Ureter (tissue), 1 donor: ENCODE data around the gene PPP6R3. TPM values are rescaled to one million over a fixed set of nuclear protein-coding genes. Genes with fewer than 3 reads are reported as not detected.

Experiments
- DNase-seq: peaks from one replicate; pipeline ENCODE4 v3.0.0-alpha.2; 2020; ENCODE audit warnings: low spot score
- total RNA-seq: library from RNA; stranded (reverse); gene quantifications from one replicate; pipeline ENCODE4 v1.2.4, GENCODE V29; 2023
- donor health status: DM: yes; HTN: yes; CAD: no.

The PPP6R3 gene
- total RNA-seq, 1 donor from 2014 or later, result 183 TPM

DNA sequence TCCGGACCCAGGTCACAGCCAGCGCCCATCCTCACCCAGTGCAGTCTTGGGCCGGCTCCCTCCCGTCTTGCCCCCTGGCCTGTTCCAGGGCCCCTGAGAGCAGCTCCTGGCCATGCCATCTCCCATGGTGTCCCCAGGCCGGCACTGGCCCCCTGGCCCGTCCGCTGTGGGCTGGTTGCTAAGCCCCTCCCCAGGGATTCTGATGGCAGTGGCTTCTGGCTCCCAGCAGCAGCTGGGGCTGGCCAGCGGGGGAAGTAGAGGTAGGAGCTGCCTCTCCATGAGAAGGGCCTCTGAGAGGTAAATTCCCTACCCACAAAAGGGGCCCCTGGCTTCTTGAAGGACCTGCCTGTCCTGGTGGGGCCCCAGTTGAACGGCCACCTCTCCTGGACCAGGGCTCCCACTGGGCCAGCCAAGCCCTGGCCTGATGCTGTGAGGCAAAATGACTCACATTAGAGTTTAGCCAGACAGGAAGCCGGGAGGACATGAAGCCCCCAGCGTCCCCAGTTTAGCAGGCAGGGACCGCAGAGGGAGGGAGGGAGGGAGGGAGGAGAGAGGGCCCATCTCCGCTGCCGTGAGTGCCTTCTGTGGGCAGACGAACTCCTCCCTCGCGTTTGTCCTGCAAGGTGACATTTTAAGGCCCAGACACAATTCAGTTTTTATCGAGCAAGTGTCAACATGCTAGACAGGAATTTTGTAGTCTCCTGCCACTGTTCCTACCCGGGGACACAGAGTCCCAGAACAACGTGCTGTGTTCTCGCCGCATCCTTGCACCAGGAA is 190.8 kb downstream of the PPP6R3 start:
- no peak for DNase-seq

DNA sequence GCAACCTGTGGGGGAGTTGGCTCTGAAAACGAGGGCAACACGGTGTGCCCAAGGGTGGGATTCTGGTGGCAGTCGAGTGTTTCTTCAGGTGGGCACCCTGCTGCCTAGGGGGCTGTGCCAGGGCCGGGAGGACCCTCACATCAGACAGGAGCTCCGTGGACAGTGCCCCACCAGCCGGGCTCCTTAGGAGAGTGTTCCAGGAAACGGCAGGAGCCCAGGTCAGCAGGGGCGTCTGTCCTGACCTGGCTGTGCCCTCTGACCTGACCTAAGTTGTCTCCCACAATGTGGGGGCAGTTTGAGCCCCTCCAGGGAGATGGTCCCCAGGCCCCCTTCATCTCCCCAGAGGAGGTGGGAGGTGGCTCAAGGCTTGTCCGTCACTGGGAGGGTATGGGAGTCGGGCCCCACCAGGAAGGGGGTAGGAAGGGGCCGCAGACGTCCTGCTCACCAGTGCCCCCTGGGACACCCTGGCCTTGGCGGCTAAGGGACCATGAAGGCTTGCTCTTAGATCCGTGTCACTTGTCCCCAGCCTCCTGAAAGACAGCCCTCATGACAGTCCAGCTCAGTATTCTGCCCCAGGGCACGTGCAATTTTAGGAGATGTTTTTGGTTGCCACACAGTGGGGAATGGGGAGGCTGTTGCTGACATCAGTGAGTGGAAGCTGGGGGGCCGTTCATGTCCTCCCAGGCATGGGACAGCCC is 191.6 kb downstream of the PPP6R3 start:
- no peak for DNase-seq

DNA sequence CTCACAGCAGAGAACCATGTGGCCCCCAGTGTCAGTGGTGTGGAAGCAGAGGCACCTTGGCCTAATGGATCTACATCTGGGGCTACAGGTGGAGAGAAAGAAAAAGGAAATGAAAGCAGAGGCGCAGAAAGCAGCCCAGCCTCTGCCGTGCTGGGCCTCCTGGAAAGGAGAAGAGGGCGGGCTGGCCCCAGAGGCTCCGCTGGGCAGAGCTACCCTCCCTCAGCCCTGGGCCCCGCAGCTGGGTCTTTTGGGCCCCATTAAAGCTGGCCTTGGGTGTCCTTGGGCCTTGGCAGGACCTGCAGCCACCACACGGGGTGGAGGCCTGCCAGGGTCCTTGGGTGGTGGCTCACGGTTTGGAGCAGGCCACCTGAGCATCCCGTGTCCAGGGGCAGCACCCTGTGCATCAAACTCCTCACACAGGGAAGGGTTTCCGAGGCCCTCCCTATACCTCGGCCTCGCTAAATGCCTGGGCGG is 192.2 kb downstream of the PPP6R3 start:
- DNase-seq, result no peak

DNA sequence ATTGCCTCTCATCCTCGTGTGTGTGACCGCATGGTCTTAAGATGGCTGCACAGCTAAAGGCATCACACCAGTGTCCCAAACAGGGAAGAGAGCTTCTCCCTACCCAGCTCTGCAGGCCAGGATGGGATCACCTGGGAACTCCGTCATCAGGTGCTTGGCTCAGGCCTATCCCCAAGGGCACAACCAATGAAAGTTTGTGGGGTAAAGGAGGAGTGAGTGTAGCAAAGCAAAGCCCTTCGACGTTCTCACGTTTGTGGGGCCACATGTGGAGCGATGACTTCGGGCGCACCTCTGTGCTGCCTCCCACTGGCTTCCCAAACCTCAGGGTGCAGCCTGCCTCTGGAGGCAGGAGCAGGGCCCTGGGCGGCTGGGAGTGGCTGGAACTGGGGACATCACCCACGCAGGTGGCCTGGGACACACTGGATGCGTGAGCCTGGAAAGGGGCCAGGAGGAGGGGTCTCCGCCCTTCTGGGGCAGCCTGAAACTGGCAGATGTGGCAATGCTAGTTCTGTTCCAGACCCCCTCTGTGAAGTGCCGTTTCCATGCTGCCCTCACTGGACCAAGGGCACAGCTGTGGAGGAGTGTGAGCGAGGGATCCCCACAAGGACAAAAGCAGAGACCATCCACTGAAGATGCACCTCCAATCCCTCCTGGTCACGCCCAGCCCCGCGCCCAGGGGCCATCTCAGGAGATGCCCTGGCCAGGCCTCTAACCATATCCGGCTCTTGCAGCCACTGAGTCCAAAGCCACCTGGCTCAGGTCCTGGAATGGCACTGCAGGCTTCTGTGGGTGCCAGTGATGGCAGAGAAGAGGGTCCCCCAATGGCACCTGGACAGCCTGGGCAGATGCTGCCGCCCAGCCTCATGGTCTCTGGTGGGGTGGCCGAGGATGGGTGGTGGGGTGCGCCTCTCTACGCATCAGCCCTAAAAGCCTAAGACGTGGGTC is 193.2 kb downstream of the PPP6R3 start:
- no peak for DNase-seq

DNA sequence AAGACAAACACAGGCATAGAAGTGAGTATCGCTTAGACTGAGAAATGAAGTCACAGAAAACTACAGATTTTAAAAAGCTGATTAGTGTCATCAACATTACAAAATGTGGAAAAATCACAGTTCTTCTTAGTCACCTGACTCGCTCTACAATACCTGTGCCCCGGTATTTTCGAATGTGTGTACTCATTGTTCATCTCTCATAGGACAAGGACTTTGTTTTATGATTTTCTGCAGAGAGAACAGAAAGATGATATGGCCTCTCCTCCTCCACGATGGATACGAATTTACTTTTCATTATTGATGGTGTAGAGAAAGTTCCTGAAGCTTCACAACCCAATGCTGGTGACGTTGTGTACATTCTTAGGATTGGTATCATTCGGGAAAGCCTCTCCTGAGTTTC is 194.4 kb downstream of the PPP6R3 start:
- DNase-seq, result no peak

DNA sequence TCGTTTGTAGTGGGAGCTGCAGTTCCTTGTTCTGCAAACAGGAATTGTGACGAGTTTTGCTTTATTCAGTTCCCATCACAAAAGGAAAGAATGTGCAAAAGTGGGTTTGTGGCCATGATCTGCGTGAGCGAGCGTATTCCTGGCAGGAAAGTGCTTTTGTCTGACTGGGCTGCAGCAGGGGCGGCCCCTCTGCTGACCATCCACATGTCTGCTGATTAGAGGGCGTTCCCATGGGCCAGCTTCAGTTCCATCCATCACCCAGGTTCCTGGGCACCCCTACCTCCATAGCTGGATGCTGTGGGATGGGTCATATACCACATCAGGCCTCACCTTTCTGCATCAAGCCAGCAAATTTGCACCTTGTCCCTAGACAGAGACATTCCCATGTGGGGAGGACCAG is 194.9 kb downstream of the PPP6R3 start:
- no peak for DNase-seq

DNA sequence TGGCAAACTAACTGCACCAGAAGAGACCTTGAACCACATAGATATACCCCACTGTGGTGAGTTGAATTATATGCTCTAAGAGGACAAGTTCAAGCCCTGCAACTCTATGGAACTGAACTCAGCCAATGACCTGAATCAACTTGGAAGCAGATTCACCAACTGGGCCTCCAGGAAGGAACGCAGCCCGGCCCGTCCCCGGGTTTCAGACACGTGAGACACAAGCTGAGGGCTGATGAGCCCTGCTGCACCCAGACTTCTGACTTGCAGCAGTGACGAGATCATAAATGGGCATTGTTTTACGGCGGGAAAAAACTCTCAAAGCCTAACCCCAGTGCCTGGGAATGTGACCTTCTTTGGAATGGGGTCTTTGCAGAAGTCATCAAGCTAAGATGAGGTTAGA is 195.3 kb downstream of the PPP6R3 start:
- DNase-seq, result no peak

DNA sequence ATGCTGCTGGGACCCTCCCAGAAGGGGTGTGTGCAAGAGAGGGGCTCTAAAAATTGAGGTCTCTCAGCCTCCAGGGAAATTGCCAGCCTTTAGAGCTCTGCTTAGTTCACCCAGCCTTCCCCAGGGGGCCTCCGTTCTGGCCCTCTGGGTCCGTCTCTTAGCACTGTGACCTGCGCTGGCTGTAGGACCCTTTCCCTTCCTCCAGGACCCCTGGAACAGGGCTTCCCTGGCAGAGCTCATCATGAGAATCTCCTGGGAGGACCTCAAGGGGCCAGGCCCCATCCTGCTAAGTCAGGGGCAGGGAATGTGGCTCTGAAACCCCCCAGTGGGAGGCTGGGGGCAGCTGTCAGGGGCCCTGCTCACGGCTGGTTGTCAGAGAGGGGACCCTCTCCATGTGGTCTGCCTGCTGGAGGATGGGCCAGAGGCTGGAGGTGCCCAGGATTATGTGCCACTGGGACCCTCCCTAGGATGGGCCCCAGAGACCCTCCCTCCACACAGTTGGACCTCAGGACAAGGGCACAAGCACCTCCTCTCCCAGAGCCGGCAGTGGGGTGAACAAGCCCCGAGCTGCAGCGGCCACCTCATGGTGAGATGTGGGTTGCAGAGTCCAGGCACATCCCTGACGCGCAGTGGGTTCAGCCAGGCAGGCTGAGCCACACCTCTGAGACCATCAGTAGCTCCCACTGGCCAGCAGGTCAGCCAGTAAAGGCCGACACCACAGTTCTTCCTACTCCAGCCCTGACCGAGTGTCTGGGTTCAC is 196.6 kb downstream of the PPP6R3 start:
- DNase-seq, result no peak

DNA sequence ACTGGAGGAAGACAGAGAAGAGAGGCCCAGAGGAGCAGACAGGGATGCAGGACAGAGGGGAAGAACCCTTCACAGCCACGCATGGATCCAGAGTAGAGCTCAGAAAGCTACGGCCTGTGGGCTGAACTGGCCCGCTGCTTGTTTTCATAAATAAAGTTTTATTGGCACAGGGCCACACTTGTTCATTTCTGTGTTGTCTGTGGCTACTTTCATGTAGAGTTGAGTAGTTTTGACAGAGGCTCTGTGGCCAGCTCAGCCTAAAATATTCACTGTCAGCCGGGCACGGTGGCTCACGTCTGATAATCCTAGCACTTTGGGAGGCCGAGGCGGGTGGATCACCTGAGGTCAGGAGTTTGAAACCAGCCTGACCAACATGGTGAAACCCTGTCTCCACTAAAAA is 197.5 kb downstream of the PPP6R3 start:
- DNase-seq, result no peak

DNA sequence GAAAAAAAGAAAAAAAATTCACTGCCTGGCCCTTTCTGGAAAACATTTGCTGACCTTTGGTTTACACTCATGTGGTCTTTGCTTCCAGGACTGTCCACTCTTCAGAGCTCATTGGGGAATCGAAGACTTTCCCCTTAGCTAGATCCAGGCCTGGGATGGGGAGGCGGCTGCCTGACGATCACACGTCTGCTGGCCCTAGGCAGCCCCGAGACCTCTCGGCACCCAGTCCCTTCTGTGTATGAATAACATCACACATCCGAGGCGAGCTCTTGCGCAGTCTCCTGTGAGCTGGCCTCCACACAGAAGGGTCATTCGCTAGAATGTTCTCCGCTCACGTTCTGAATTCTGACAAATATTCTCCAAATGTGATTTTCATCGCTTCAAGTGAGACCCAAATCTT is 198.1 kb downstream of the PPP6R3 start:
- no peak for DNase-seq

DNA sequence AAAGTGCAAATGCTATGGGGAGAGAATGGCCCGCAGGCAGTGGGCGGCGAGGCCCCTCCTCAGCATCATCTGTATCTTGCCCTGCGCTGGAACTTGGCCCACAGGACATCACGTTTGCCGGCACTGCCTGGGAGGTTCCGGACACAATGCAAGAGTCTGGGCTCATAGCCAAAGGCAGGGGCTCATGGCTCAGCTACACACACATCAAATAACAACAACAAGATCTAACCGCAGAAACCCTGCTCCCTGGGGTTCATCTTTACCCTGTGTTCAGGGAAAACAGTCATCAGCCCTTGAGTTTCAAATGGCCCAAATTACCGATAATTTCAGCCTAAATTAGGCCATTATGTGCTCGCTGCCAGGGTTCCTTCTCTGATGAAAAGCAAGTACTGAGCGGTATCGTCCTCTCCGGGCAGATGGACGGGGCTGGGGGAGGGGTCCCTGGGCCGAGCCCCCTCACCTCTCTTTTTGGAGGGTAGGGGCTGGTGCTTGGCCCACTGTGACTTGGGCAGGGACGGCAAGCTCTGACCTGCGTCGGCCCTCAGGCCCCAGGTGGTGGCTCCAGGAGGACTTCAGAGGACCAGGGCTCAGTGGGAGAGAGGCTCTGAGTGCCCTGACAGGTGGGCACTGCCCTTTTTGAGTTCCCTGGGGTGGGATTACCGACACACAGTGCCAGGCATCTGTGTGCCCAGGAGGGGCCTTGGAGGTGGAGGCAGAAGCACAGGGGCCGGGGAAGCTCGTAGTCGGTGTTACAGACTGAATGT is 198.8 kb downstream of the PPP6R3 start:
- DNase-seq, result peak; percentile 79

DNA sequence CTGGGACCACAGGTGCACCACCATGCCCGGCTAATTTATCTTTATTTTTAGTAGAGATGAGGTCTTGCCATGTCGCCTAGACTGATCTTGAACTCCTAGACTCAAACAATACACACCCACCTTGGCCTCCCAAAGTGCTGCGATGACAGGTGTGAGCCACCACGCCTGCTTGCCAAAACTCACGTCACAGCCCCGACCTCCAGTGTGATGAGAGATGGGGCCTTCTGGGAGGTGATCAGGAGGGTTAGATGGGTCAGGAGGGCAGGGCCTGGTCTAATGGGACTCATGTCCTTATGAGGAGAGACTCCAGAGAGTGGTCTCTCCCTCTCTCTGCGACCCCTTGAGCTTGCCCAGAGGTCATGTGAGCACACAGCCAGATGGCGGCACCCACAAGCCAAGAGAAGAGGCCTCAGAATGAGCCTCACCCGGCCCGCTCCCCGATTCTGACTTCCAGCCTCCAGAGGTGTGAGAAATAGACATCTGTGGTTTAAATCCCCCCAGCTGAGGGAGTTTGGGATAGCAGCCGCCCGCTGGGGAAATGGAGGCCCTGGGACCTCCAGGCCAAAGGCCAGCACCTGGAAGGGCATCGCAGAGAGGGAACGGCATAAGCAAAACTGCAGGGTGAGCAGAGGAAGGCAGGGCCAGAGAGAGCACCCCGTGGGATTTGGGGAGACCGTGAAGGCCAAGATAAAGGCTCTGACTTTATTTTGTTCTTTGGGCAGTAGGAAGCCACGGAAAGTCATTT is 199.7 kb downstream of the PPP6R3 start:
- no peak for DNase-seq

DNA sequence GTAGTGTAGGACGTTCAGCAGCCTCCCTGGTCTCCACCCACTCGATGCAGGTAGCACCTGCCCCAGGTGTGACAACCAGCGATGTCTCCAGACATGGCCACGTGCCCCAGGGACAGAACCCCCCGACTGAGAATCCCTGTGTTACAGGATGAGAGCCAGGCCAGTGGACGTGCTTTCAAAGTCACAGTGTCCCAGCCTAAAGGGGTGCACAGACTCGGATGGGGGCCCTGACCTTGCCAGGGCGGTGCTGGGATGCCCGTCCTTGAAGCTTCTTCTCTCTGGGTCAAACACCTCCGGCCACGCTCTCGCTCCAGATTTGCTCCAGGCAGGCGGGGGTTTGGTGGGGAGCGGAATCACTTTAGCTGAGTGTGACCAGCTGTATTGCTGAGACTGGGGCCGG is 200.5 kb downstream of the PPP6R3 start:
- DNase-seq, result no peak

DNA sequence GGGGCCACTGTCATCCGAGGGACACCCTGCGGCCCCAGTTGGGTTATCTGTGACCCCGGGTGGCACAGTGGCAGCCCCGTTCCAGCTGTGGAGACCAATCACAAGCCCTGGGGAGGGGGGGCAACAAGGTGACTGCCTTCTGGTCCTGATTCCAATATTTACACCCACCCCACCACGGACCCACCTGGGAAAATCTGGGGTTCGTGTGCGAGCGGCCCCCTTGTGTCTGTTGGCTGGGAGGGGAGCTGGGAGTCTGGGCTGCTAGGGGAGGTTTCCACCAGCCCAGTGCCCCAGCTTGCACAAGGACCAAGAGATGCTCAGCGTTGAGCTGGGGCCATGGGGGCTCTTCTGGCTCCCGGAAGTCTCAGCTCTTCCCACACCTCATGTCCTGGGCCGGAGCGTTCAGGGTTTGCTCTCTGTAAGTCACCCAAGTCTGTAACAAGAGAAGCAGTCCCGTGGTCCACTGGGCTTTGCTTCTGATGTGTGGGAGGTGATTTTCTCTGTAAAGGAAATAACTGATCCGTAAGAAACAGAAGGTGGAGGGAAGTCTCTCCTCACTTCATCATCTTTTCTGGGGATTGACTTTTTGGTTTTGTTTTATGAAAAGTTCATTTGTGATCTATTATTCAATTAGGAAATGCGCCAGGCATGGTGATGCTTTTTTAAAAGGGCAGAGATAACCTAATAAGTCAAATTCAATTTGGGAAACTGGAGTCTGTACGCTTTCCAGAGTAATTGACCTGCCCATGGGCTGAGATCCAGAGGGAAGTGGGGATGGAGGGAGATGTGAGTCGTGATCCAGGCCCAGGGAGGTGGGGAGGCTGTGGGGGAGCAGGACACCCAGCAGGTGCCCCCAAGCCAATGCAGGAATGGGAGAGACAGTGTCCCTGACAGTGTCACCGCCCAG is 201.4 kb downstream of the PPP6R3 start:
- DNase-seq, result no peak

DNA sequence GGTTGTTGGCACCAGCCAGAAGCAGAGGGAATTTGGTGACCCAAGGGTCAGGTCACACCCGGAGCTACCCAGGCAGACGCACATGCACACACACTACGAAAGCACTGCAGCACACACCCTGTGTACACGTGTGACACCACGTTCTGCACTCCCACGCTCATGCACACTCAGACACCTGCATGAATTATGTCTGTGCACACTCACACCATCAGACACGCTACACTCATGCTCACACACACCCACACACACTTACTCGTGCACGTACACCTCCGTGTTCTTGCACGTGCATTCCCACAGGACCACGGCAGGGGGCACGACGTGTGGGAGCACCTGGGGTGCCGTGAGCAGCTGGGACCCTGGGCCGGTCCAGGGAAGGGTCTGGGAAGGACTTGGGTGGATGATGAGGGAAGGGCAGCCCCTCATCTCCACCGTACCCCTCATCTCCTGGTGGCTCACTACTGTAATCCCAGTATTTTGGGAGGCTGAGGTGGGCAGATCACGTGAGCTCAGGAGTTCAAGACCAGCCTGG is 203.0 kb downstream of the PPP6R3 start:
- DNase-seq, result no peak

DNA sequence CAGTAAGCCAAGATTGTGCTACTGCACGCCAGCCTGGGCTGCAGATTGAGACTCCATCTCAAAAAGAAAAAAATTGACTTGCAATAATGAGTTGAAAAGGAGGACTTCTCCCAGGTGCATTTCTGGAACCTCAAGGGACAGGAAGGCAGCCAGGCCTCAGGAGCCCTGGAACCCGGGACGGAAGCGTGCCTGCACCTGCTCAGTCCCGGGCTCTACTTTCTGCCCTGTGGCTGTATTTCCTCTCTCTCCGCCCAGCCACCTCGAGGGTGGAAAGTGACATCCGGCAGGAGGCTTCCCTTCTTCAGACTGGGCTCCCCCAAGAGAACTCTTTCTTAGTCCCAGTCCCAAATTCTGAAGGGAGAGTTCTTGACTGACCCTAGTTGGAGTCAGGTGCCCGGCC is 203.6 kb downstream of the PPP6R3 start:
- DNase-seq, result no peak

DNA sequence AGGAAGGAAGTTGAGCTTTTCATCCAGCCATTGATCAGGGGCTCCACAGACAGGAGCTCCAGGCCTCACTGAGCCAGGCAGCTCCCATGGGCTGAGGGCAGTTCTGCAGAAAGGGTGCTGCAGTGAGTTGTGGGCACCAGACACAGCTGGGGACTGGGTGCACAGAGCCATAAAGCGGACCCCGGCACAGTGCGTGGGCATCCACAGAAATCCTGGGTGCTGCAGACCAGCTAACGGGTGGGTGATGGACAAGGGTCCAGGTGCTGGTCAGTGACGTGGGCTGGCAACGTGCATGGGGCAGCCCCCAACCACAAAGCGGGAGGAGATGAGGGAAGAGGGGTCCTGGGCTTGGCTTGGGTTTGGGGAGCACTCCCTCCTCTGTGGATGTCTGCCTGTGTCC is 204.4 kb downstream of the PPP6R3 start:
- no peak for DNase-seq
